Heart right ventricle (tissue), 16 donors: ENCODE measurements around the gene ADGRE1. TPM values are rescaled to one million over a fixed set of nuclear protein-coding genes. Genes with fewer than 3 reads are reported as not detected.
A peak's percentile ranks its signal among the peaks of the same experiment; 100 is the strongest.

Experiments used
- ATAC-seq, 8 donors: fragments of 200-7000 bp; cut with Tn5 transposase; one replicate each; pipeline ENCODE4 v1.9.1; 2020; ENCODE audit warnings: mild to moderate bottlenecking in 8 of 8, moderate library complexity in 8 of 8, moderate number of reproducible peaks in 1 of 8
- DNase-seq, 2 donors: peaks; one replicate each; pipeline ENCODE4 v3.0.0-alpha.2; 2020
- H3K27ac ChIP-seq, 10 donors: fragments of 200-600 bp; sonication (generic) in 2 of 10; one replicate each; pipeline versions ENCODE4 v1.5.0 to v1.8.0; 2020 to 2022; ENCODE audit warnings: mild to moderate bottlenecking in 3 of 10
- H3K27me3 ChIP-seq, 7 donors: fragments of 200-600 bp; one replicate each; pipeline ENCODE4 v1.8.0; 2021 to 2022; ENCODE audit warnings: mild to moderate bottlenecking in 2 of 7
- H3K36me3 ChIP-seq, 9 donors: fragments of 200-600 bp; sonication (generic) in 1 of 9; one replicate each; pipeline versions ENCODE4 v1.5.0 to v1.8.0; 2020 to 2022; ENCODE audit warnings: mild to moderate bottlenecking in 2 of 9
- H3K4me1 ChIP-seq, 9 donors: fragments of 200-600 bp; sonication (generic) in 1 of 9; one replicate each; pipeline versions ENCODE4 v1.5.0 to v1.8.0; 2020 to 2022; ENCODE audit warnings: mild to moderate bottlenecking in 4 of 9
- H3K4me3 ChIP-seq, 10 donors: fragments of 200-600 bp; sonication (generic) in 2 of 10; one replicate each; pipeline versions ENCODE4 v1.5.0 to v1.8.0; 2020 to 2022; ENCODE audit warnings: mild to moderate bottlenecking in 7 of 10, moderate library complexity in 2 of 10
- H3K9me3 ChIP-seq, 11 donors: fragments of 200-600 bp in 10 of 11; sonication (generic) in 2 of 11; one replicate each; pipeline versions ENCODE4 v1.5.0 to v1.8.0; 2013 to 2022; ENCODE audit warnings: mild to moderate bottlenecking in 2 of 11, control low read depth in 1 of 11, moderate library complexity in 1 of 11
- CTCF ChIP-seq, 9 donors: fragments of 200-600 bp; sonication (generic) in 2 of 9; IDR thresholded peaks; one replicate each; pipeline versions ENCODE4 v1.5.0 to v1.8.0; 2021 to 2022; ENCODE audit warnings: antibody characterized with exemption in 9 of 9, mild to moderate bottlenecking in 5 of 9, moderate library complexity in 1 of 9
- WGBS, 2 donors: extraction: QIAGEN DNeasy Blood & Tissue Kit; methylation state at CpG; one replicate each; pipeline ENCODE4 v1.1.7; 2013; ENCODE audit warnings: inconsistent platforms in 1 of 2; 5-methylcytosine and 5-hydroxymethylcytosine counted together
- intact Hi-C, 10 donors: fragments of 100-400 bp; cut with DNase I; formaldehyde crosslinking; loops; one replicate each; pipeline versions ENCODE4 v1.11.1 to v1.14.2; 2022
- polyA plus RNA-seq, 2 donors: library from polyadenylated mRNA; stranded (reverse); fragments of 200-250 nt; gene quantifications; one replicate each; pipeline ENCODE4 v1.2.3, GENCODE V29; 2013
- total RNA-seq, 10 donors: library from RNA; stranded (reverse); fragmentation: NEBNext Ultra II Directional in 3 of 10; extraction: Animal tissue kit (Norgen Biotek cat#: 25700) in 3 of 10; gene quantifications; one replicate each; pipeline versions ENCODE4 v1.2.1 to v1.2.4, GENCODE V29; 2021 to 2023
- donor health status: Arrhythmogenic right ventricular cardiomyopathy.
- donor health status: ischemic (EF 13 %, LVEDD 7.1; RV severe dilation, severe dysfunction).
- donor health status: healthy with polysubstance abuse.
- donor health status: DM: no; HTN: yes; CAD: no.
- donor health status: DM: no; HTN: no; CAD: no.
- donor health status: ischemic (EF 25% LVEDD 6.9; RV normal size, moderate dysfunction).
- donor health status: ischemic (EF 25% LVEDD 5.7; RV mildly dilated, moderate dysfunction).
- donor health status: healthy.
- donor health status: DM: yes; HTN: yes; CAD: no.
- donor health status: Ischemic cardiomyopathy.
- donor health status: ischemic (EF 35%, LVEDD 5.7; RV mildly dilated, moderate dysfunction).
- donor health status: nonischemic (EF 11% LVEDD 7.7; RV severe dilation, severe dysfunction).
- donor health status: DM: yes; HTN: yes; CAD: no.
- donor health status: PGD.
- donor health status: ischemic (EF 29% LVEDD 5.4; RV normal size, mild dysfunction).
- donor health status: nonischemic (EF 23%, LVEDD 6.1; RV moderate dilation, normal function).

The ADGRE1 gene
- total and polyA plus RNA-seq, 12 donors = 0.09 to 4.8 (median 0.19) TPM; not detected in 3

DNA sequence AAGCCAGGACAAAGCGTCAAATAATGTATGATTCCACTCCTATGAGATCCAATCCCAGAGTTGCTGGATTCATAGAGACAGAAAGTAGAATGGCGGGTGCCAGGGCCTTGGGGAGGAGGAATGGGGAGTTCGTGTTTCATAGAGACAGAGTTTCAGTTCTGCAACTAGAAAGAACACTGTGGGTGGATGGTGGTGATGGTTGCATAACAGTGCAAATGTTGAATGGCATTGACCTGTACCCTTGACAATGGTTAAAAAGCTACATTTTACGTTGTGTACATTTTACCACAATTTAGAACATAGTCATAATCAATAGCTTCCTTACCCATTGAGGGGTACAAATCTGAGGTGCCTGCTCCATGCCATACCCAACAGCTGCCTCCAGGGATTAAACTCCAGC is 100.5 kb downstream of the ADGRE1 start:
- Histone ChIP-seq H3K27ac (no peak overlapping the region), H3K4me1 (no peaks in the 10 kb centered on the region), H3K27me3 (peaks cover 0 to 3% (median 0%) of the 10 kb centered on the region in 7 donors), H3K4me3 (no peak overlapping the region), H3K36me3 (peaks cover 0 to 10% (median 0%) of the 10 kb centered on the region in 9 donors), H3K9me3 (peaks cover 0 to 39% (median 16%) of the 10 kb centered on the region in 11 donors)
- DNase-seq (no peak), ATAC-seq (peak in 1 of 8 donors; percentile 51)
- WGBS, 2 donors = 50 to 55% methylated on average over 4 of the region's 4 CpGs
- TF ChIP-seq CTCF (IDR thresholded peaks at IDR 0.05) = no peak
- intact Hi-C loops = no loop called here

- WGBS, 2 donors = 42 to 56% methylated on average over 3 of the region's 3 CpGs
- intact Hi-C loops = no loop called here
- peaks cover 0 to 10% (median 0%) of the 10 kb centered on the region in 9 donors for H3K36me3 ChIP-seq
- H3K4me3 ChIP-seq = no peak overlapping the region
- peaks cover 0 to 3% (median 0%) of the 10 kb centered on the region in 7 donors for H3K27me3 ChIP-seq
- DNase-seq = no peak
- no peak for TF ChIP-seq CTCF (IDR thresholded peaks at IDR 0.05)
- H3K27ac ChIP-seq = no peak overlapping the region
- peak in 1 of 8 donors; percentile 9 for ATAC-seq
- H3K9me3 ChIP-seq = peaks cover 0 to 36% (median 16%) of the 10 kb centered on the region in 11 donors
- no peaks in the 10 kb centered on the region for H3K4me1 ChIP-seq
Observed at GRCh38 chr19:6988257-6988656, 100.9 kb downstream of the ADGRE1 start.

Other genes starting within 250 kb of the ADGRE1 start
- gene TNFSF14, start 217.4 kb upstream of the ADGRE1 start, total RNA-seq = 1 to 10 TPM in 2 of 10 donors, under 1 TPM in 7, not detected in 1; 0.06 to 1.9 (median 0.42) TPM
- under 1 TPM; 0.23 to 0.51 TPM for gene TNFSF14, start 217.4 kb upstream of the ADGRE1 start, polyA plus RNA-seq
- 100 to 1,000 TPM in 5 of 10 donors, 10 to 100 TPM in 5; 23.0 to 438 (median 111) TPM for gene C3, start 166.9 kb upstream of the ADGRE1 start, total RNA-seq
- 100 to 1,000 TPM; 275 to 475 TPM for gene C3, start 166.9 kb upstream of the ADGRE1 start, polyA plus RNA-seq
- 10 to 100 TPM; 20.4 to 33.6 (median 21.5) TPM for gene GPR108, start 150.0 kb upstream of the ADGRE1 start, total RNA-seq
- gene GPR108, start 150.0 kb upstream of the ADGRE1 start, polyA plus RNA-seq = 10 to 100 TPM; 43.1 to 62.0 TPM
- gene TRIP10, start 147.9 kb upstream of the ADGRE1 start, total RNA-seq = 100 to 1,000 TPM in 1 of 10 donors, 10 to 100 TPM in 9; 60.6 to 152 (median 73.5) TPM
- 100 to 1,000 TPM in 1 of 2 donors, 10 to 100 TPM in 1; 93.7 to 314 TPM for gene TRIP10, start 147.9 kb upstream of the ADGRE1 start, polyA plus RNA-seq
- gene SH2D3A, start 120.1 kb upstream of the ADGRE1 start, total RNA-seq = under 1 TPM in 5 of 10 donors, not detected in 5; 0.16 to 0.79 (median 0.36) TPM
- under 1 TPM; 0.17 to 0.37 TPM for gene SH2D3A, start 120.1 kb upstream of the ADGRE1 start, polyA plus RNA-seq
- 10 to 100 TPM in 1 of 10 donors, 1 to 10 TPM in 6, under 1 TPM in 3; 0.45 to 11.0 (median 1.4) TPM for gene VAV1, start 114.9 kb upstream of the ADGRE1 start, total RNA-seq
- 1 to 10 TPM in 1 of 2 donors, under 1 TPM in 1; 0.70 to 1.3 TPM for gene VAV1, start 114.9 kb upstream of the ADGRE1 start, polyA plus RNA-seq
- not detected for gene MBD3L2B, start 133.9 kb downstream of the ADGRE1 start, total RNA-seq
- not detected for gene MBD3L2B, start 133.9 kb downstream of the ADGRE1 start, polyA plus RNA-seq
- not detected for gene MBD3L5, start 143.0 kb downstream of the ADGRE1 start, total RNA-seq
- gene MBD3L5, start 143.0 kb downstream of the ADGRE1 start, polyA plus RNA-seq = not detected
- gene MBD3L4, start 152.6 kb downstream of the ADGRE1 start, total RNA-seq = not detected
- gene MBD3L4, start 152.6 kb downstream of the ADGRE1 start, polyA plus RNA-seq = not detected
- not detected for gene MBD3L2, start 161.7 kb downstream of the ADGRE1 start, total RNA-seq
- not detected for gene MBD3L2, start 161.7 kb downstream of the ADGRE1 start, polyA plus RNA-seq
- gene MBD3L3, start 171.1 kb downstream of the ADGRE1 start, total RNA-seq = not detected
- gene MBD3L3, start 171.1 kb downstream of the ADGRE1 start, polyA plus RNA-seq = not detected
- gene ZNF557, start 182.1 kb downstream of the ADGRE1 start, total RNA-seq = 1 to 10 TPM; 3.4 to 5.8 (median 4.2) TPM
- gene ZNF557, start 182.1 kb downstream of the ADGRE1 start, polyA plus RNA-seq = 1 to 10 TPM; 1.1 to 2.5 TPM